HG03097 (cell line): ENCODE results near the gene KRT33B.
"Not testable (repeated sequence)": the region's sequence is repeated elsewhere in the genome, so short reads cannot be mapped to it uniquely, and the experiment has no call there.

Experiments
- ATAC-seq: cut with Tn5 transposase; IDR thresholded peaks from one replicate; pipeline ENCODE4 v1.9.1; 2021; ENCODE audit not compliant: unreplicated experiment, low FRiP score

KRT33B gene

DNA sequence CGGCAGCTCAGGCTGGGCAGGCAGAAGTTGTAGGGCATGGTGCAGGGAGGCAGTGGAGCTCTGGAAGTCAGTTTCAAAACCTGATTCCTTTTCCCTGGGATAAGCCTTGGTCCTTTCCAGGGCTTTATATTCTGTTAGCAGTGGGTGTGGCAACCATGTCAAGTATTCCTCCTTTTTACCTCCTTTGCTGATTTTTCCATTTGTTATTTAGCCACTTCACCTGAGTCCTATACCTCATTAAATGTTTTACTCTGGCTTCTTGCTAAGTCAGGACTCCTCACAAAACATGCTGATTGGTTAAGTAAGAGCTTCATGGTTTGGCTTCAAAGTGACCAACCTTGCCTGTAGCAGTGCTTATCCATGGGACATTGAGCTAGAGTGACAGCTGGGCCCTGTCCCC lies at the start of gene KRT33B:
KRT33B (minus strand) TSS at position 101 of the 400 bp plus-strand sequence; CDS start at position 38, 63 bp downstream.
- no peak for ATAC-seq

GRCh38 chr17:41418116-41418860 lies 48.7 kb upstream of the KRT33B start:
- no peak for ATAC-seq

DNA sequence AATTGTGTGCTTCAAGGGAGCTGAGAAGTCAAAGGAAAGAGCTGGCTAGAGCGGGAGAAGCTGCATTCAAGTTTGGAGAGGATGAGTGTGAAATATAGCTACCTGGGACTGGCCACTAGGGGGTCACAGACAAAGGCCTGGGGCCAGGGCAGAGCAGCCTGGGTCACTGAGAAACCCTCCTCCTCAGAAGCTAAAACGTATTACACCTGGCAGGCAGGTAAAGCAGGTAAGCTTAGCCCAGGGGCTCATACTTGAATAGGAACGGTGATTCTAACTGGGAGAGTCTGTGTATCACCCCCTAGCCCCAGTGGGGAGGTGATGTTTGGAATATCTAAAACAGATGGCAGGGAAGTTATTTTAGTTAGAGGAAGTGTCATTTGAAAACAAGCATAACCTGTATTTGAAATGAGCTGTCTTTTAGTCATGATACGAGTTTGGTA lies 48.0 kb upstream of the KRT33B start:
- no peak for ATAC-seq

- ATAC-seq, result no peak
These were observed 47.5 kb upstream of the KRT33B start for GRCh38 chr17:41417127-41417526.

DNA sequence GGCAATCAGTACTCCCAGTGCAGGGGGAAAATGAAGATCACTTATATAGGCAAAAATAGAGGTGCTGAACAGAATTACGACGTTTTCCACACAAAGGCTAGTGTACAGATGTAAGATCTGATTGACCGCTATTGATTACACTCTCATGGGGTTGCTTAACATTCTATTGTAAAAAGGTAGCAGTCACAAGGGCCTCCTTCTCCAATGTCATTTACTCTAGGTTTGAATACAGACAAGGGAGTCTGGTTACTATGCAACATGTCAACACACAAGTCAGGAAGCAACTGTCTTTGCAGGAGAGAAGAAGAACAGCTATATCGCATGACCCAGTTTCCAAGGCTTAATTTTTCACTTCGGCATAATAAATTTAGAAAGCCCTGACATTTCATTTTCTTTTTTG lies 46.9 kb upstream of the KRT33B start:
- ATAC-seq, result no peak

GRCh38 chr17:41415833-41416335 lies 46.3 kb upstream of the KRT33B start:
- no peak for ATAC-seq

DNA sequence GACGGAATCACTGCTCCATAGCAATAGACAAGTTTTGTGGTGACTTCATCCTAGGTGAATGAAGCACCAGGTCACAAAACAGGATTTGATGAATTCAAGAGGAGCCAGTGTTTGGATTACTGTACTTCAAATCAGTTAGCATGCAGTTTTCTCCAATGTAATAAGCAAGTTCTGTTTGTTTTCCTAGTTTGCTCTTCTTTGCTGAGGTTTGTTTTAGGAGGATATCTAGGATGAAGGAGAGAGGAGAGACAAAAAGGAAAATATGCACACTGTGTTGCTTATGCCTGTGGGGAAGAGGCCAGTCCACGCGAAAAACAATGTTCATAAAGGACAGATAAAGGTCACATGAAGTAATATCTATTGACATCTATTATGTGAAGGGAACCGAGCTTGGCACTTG lies 45.8 kb upstream of the KRT33B start:
- no peak for ATAC-seq

DNA sequence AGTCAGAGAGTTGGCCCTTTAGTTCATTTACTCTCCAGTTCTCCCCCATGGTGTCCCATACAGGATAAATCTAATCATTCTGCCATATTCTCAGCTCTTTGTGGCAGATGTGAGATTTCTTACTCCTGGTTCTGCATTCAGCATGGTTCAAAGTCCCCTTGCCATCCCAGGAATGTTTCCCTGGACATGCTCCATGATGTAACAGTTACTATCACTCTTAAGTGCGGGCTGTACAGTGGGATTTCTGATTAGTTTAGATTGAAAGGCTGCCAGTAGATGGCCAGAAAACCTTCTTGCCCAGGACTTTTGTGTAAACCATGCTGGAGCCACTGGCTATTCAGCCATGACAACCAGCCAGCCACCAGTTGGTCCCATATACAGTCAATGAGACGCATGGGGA lies 44.4 kb upstream of the KRT33B start:
- ATAC-seq, result no peak

DNA sequence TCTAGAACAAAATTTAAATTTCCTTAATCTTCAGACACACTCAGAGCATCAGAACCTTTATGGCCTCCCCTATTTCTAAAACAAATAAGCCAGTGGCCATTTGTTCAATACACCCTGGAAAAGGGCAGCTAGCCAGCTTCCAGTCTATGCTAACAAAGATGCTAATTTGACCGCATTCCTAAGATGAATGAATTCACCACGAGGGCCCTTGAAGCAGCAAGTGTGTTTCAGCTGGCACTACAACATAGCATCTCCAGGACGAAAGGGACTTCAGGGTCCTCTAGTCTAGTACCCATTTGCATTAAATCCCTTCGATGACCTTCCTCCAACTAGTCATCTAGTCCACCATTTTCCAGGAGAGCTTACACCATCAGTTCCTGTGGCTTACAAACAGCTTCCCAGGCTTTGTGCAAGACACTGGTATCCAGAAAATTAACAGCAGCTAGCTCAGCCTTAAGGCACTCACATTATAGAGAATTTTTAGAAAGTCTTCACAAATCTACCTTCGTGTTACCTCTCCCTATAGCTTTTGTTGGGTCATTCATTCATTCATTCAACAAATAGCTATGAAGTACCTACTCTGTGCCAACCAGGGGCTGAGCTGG lies 43.8 kb upstream of the KRT33B start:
- no peak for ATAC-seq

DNA sequence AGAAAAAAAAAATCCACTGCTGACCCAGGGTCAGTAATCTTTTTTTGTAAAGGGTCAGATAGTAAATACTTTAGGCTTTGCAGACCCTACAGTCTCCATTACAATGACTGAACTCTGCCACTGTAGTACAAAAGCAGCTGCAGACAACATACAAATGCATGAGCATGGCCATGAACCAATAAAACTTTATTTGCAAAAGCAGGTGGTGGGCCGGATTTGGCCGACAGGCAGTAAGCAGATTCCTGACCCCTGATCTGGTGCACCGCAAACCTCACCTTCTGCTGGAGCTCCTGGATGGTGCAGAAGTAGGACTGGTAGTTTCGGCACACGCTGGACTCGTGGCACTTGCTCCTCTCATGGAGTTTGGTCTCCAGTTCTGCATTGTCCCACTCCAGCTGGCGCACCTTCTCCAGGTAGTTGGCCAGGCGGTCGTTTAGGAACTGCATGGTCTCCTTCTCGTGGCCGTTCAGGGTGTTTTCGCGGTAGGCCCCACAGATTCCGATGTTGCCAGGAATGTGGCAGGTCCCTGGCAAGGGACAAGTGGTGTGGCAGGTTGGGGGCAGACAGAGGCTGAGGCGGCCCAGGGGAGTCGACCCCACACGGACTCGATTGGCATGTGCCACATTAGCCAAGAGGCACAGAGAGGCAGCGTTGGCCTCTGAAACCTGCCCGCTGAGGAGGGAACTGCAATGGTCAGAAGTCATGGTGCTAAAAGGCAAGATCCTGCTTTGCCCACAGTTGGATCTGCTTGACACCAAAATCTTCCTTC lies 41.6 kb upstream of the KRT33B start:
- no peak for ATAC-seq

- no peak for ATAC-seq
These were observed 37.6 kb upstream of the KRT33B start for GRCh38 chr17:41407226-41407625.

- ATAC-seq, result no peak
These were observed 36.6 kb upstream of the KRT33B start for GRCh38 chr17:41406205-41406604.

GRCh38 chr17:41404024-41404671 lies 34.5 kb upstream of the KRT33B start:
- ATAC-seq, result no peak

GRCh38 chr17:41403404-41404023 lies 33.9 kb upstream of the KRT33B start:
- no peak for ATAC-seq

DNA sequence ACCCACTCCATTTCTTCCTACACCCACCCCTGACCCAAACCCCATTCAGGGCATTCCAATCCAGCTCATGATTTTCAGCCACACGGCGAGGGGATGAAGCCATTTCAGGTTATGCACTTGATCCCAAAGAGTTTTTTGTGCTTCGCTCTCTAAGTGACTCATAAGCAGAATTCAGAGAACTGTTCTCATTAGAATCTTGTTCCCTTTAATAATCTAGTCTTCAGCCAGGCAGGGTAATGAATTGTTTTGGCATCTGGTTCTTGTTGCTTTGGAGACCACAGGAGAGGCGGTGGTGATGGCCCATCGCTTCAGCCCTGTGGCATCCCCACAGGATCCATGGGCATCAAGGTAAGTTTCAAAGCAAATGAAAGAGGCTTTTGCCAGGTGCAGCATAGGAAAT lies 32.5 kb upstream of the KRT33B start:
- ATAC-seq, result no peak

- ATAC-seq, result no peak
These were observed 27.5 kb upstream of the KRT33B start, which contains the start of gene KRT31 for GRCh38 chr17:41396996-41397660. Gene KRT31, minus strand, starts transcription at chr17:41397608. Its CDS starts 69 bp downstream, at chr17:41397539.

DNA sequence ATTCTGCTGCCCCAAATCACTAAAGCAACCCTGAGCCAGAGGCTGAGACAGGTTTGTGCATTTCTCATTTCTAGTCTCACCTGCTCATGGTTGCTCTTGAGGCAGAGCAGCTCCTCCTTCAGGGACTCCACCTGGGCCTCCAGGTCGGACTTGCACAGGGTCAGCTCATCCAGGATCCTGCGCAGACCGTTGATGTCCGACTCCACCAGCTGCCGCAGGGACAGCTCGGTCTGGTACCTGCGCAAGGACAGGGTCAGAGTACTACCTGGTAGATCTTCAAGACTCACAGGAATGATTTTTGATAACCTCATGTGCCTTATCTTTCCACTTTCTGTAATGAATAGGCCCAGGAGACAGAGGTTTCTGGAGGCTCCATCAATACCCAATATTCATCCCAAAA lies 26.7 kb upstream of the KRT33B start:
- no peak for ATAC-seq

DNA sequence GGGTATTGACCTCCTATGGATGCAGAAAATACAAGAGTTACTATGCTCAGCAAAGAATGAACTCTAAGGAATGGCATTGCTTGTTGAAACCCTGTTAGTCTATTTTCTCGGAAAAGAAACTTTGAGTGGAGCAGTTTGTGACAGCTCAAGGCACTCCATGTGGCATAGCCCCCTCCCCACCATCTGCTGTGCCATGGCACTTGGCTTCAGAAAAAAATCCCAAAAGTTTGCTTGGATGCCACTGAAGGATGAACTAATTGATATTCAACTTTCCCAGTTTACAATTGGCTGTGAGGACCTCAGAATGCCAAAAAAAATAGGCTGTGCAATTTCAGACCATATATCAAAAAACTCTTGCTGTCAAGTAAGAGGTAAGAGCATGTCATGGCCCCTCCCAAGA lies 26.0 kb upstream of the KRT33B start:
- no peak for ATAC-seq

DNA sequence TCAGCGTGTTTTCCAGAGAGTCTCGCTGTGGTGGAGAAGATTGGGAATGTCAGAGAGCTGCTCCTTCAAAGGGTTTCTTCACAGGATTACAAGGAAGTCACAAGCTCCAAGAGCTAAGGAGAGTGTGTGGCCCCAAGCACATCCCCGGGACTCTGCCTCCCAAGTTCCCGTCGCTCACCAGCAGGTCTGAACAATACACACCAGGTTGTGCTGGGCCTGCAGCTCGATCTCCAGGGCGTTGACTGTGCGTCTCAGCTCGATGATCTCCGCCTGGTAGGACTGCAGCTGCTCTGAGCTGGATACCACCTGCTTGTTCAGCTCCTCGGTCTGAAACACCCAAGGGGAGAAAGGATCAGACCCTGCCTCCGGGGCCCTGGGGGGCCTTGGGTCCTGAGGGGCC lies 25.4 kb upstream of the KRT33B start:
- not testable (repeated sequence) for ATAC-seq
